CD4-positive, alpha-beta T cell treated with Interleukin-4 for 1 hour (primary cell): ENCODE results near the gene SMARCA1.

Experiments
- DNase-seq, 2 donors: peaks; one replicate each; pipeline ENCODE4 v3.0.0-alpha.2; 2020 to 2022

Gene SMARCA1

DNA sequence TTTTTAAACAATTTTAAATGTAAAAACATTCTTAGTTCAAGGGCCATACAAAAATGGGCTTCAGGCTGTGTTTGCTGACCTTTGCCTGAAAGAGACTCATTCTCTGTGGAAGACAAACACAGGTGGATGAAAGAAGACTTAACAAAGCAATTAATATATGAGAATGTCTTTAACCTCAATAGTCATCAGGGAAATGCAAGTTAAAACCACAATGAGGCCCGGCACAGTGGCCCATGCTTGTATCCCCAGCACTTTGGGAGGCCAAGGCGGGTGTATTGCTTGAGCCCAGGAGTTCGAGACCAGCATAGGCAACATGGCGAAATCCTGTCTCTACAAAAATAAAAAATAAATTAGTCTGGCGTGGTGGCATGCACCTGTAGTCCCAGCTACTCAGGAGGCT is 7.1 kb upstream of the SMARCA1 start:
- no peak for DNase-seq

- DNase-seq = no peak
These were observed 6.5 kb upstream of the SMARCA1 start for GRCh38 chrX:129529685-129530281.

GRCh38 chrX:129525896-129526295 is 2.6 kb upstream of the SMARCA1 start:
- no peak for DNase-seq

- DNase-seq = no peak
These were observed 1.9 kb upstream of the SMARCA1 start for GRCh38 chrX:129525162-129525561.

DNA sequence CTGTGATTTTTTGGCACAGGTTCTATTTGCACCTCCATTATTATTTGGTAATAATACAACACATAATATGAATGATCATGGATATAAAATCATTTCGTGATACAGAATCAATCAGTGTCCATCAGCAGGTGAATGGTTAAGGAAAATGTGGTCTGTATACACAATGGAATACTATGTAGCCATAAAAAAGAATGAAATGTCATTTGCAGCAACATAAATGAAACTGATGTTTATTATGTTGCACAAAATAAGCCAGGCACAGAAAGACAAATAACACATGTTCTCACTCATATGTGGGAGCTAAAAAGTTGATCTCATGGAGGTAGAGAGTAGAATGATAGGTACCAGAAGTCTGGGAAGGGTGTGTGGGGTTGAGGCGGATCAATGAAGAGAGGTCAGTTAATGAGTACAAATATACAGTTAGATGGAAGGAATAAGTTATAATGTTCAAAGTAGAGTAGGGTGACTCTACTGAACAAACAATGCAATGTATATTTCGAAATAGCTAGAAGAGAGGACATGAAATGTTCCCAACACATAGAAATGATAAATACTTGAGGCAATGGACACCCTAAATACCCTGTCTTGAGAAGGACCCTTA is 1.1 kb upstream of the SMARCA1 start:
- no peak for DNase-seq

- DNase-seq = no peak
These were observed 859 bp downstream of the SMARCA1 start for GRCh38 chrX:129522184-129523078.

DNA sequence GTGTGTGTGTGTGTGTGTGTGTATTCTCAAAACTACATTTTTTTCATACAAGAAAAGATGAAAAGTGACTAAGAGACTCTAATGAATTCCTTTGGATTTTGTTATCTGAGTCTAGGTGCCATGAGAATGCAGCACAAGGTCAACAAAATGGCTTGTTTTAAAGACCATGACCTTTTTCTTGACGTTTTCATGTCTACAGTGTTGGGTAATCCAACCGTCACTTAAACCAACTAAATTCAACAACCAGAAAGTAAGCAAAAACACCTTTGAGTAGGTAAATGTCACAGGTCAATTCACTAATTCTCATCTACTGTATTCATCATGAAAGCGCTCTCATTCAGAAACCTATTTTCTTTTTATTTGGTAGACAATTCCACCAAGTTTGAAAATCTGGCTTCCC is 3.1 kb downstream of the SMARCA1 start:
- DNase-seq = no peak

DNA sequence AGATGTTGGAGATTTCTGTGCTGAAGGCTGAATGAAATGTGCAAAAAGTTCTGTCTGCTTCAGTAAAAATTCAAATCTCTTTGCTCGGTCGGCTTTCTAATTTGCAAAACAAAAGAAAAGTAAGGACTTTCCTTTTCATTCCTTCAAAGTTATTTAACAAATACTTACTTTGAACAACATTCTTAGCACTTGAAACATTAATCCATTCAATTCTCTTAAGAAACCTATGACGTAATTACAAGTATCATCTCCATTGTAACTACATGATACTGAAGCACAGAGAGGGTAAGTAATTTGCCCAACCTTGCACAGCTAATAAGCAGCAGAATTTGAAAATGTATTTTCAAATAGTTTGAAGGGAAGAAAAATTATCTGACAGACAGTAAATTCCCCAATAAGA is 6.9 kb downstream of the SMARCA1 start:
- DNase-seq = no peak

- no peak for DNase-seq
These were observed 10.9 kb downstream of the SMARCA1 start for GRCh38 chrX:129512409-129512808.

DNA sequence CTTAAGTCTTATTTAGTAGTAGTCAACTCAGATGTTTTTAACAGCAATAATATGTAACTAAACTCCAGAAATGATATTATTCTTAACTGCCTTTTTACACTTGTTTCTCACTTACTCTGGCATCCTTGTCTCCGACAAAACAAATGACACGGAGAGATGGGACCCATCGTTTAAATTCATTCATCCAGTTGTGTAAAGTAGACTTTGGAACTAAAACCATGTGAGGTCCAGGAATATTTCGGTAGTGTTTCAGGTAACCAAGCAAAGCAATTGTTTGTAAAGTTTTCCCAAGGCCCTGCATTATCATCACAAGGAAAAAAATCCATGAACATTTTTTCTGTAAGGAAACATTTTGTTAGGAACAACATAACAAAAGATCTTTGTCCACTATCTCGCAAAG is 11.6 kb downstream of the SMARCA1 start:
- DNase-seq = no peak

DNA sequence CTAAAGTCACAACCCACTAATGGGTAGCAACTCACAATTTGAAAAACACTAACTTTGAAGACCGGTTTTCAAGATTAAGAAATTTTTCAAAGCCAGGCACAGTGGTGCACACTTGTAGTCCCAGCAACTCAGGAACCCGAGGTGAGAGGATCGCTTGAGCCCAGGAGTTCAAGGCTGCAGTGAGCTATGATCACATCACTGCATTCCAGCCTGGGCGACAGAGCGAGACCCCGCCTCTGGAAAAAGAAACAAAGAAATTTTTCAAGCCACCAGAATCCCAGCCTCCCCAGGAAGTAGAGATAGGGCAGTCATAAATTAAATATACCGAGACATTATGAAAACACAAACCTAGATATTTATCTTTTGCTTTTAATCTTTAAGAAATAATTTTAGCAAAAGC is 13.0 kb downstream of the SMARCA1 start:
- DNase-seq = no peak

DNA sequence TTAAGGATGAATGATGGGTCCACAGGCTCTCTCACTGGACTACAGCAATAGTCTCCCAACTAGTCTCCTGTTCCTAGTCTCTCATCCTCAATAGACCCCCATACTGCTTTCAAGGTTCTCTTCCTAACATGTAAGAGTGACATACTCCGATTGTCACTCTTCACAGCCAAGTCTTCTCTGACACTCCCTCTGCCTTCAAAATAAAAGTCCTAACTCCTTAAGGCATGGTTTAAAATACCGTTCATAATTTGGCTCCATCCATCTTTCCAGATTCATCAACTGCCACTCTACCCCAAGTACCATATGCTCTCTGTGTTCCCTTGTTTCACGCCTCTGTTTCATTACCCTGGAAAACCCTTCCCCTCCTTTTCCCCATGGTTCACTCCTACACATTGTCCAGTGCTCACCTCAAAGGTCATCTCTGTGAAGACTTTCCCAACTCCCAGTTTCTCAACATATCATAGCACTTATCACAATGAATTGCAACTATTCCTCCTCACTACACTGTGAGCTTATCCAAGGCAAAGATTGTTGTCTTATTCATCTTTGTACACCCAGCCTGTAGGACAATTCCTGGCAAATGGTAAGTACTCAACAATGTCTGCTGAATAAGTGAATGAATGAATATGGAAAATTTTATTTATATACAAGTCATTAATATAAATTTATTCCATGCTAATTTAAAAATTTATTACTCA is 26.0 kb downstream of the SMARCA1 start:
- no peak for DNase-seq

GRCh38 chrX:129496625-129497024 is 26.7 kb downstream of the SMARCA1 start:
- DNase-seq = no peak

DNA sequence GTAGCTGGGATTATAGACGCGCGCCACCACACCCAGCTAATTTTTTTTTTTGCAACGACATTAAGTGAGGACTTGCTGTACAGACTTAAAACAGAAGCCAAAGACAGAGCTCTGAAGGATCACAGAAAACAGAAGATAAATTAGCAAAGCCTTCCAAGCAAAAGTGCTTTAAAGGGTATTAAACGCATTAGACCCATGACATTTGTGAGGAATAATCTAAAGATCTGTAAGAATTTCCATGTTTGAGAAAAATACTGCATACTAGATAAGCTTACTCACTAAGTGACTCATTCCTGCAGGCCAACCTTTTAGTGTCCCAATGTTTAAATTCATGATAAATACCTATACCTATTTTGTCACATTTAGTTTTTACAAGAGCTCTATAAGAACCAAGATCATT is 27.4 kb downstream of the SMARCA1 start:
- no peak for DNase-seq

DNA sequence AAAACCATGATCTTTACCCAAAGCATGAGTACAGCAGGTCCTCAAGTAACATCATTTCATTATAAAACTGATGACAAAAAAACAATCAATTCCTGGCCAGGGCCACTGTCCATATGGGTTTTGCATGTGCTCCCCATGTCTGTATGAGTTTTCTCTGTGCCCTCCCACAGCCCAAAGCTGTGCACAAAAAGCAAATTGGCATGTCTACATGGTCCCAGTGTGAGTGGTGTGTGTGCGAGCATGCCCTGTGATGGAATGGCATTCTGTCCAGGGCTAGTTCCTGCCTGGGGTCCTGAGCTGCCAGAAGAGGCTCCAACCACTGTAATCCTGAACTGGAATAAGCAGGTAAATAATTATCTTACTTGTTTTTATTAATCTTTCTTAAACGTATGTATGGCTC is 28.4 kb downstream of the SMARCA1 start:
- DNase-seq = no peak

DNA sequence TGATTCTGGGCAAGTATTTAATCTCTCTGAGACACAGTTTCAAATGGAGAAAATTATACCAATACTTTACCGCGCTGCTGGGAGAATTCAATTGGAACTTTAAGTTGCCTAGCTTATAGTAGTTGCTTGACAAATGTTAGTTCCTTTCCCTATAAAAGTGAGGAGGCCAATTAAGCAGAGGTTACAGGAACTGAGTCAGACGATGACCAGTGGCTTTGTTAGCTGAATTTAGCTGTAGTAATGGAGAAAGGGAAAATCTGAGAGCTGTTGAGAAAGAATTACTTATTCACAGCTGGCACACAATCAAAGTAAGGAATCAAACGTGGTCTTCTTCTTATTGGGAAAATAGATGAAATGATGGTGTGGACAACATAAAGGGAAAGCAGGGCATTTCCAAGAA is 29.6 kb downstream of the SMARCA1 start:
- no peak for DNase-seq

- DNase-seq = no peak
These were observed 33.0 kb downstream of the SMARCA1 start for GRCh38 chrX:129490330-129490729.

DNA sequence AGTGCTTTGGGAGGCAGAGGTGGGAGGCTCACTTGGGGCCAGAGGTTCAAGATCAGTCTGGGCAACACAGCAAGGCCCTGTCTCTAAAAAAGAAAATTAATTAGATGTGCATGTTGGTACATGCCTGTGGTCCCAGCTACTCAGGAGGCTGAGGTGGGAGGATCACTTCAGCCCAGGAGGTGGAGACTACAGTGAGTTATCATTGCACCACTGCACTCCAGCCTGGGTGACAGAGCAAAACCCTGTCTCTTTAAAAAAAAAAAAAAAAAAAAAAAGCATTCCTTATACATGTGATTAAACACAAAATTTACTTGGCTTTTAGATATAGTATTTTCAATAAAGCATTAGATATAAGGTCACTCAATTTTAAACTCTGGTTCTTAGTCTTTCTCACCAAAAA is 34.9 kb downstream of the SMARCA1 start:
- no peak for DNase-seq

DNA sequence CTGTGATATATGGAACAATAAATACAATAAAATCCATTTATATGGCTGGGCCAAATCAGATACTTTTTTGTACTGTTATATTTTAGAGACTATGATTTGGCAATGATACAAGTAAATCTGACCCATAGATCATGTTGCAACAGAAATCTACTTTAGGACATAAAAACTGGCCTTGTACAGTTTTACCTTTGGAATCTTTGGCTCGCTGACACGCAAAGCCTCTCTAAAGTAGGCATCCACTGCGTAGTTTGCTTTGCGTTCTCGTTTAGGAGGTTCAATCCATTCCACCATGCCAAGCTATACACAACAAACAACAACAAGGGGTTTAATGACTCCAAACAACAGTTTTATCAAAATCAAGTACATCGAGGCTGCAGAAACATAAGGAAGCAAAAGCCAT is 42.4 kb downstream of the SMARCA1 start:
- no peak for DNase-seq

DNA sequence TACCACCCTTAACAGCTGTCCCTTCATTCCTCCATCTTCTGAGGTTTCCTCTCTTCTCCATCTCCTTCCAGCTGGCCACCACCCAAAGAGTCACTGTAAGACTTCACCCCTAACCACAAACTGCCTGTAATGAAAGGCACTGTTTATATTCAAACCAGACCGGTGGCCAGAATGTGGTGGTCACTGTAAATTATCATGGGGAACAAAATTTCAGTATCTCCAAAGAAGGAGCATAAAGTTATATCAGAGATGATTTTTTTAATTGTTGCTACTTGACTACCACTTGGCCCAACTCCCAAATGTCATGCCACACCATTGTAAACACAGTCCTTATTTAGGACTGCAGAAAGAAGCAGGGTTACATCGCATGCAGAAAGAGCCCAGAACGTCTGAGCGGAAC is 44.8 kb downstream of the SMARCA1 start:
- DNase-seq = no peak

GRCh38 chrX:129472116-129472515 is 51.2 kb downstream of the SMARCA1 start:
- DNase-seq = no peak

- no peak for DNase-seq
These were observed 60.6 kb downstream of the SMARCA1 start for GRCh38 chrX:129462707-129463106.

- DNase-seq = no peak
These were observed 61.4 kb downstream of the SMARCA1 start for GRCh38 chrX:129461801-129462456.
